HG03571 (cell line): Measurements from ENCODE around the gene P3H4.

ENCODE experiments used
- ATAC-seq: cut with Tn5 transposase; IDR thresholded peaks from one replicate; pipeline ENCODE4 v1.9.1; 2021; ENCODE audit not compliant: unreplicated experiment

P3H4 gene

GRCh38 chr17:41822216-41823140, 10.7 kb upstream of the P3H4 start:
- ATAC-seq = no peak

- ATAC-seq = no peak
Measured at GRCh38 chr17:41821776-41822175, 10.0 kb upstream of the P3H4 start.

GRCh38 chr17:41818024-41818423, 6.3 kb upstream of the P3H4 start:
- no peak for ATAC-seq

DNA sequence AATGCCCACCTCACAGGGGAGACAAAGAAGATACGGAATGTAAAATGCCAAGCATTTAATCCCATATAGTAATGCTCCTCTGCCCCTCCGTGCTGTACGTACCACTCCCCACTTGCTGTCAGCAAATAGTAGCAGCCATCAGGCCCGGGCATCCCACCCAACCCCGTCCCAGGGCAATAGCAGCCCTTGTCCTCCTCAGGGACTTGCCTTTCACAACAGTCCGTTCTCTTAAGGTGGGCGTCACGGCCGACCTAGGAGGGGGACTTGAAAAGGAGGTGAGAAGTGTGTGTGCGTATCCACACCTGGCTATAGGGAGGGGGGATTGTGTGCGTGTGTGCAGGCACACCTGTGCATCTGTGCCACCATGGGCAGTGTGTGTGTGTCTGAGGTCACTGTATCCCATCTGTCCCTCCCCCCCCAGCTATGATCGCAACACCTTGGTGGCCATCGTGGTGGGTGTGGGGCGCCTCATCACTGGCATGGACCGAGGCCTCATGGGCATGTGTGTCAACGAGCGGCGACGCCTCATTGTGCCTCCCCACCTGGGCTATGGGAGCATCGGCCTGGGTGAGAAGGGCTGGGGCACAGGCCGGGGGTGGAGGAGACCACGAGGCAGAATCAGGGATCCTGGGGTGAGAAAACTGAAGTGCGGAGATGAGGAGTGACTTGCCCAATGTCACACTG, 5.0 kb upstream of the P3H4 start:
- ATAC-seq = no peak

DNA sequence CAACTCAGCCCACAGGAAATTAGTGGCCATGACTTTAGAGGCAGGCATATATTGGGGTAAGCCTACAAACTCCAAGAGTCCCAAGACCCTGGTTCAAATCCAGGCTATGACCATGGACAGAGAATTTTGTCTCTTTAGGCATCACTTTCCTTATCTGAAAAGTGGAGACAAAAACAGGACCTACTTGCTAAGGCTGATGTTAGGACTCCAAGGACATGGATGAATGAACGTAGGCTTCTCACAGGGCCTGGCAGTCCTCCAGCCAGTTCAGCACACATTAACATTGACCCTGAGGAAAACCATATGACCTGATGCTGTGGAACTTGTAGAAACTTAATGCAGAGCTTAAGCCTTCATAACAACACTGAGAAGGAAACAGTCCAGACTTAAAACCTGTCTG, 2.4 kb upstream of the P3H4 start:
- no peak for ATAC-seq

GRCh38 chr17:41813699-41814124, 2.0 kb upstream of the P3H4 start:
- no peak for ATAC-seq

- no peak for ATAC-seq
Measured at GRCh38 chr17:41813152-41813680, 1.5 kb upstream of the P3H4 start.

- no peak for ATAC-seq
Measured at GRCh38 chr17:41812381-41813151, 817 bp upstream of the P3H4 start, which contains the start of gene FKBP10. FKBP10 (plus strand) TSS chr17:41813004; CDS start chr17:41813035, 31 bp downstream.

DNA sequence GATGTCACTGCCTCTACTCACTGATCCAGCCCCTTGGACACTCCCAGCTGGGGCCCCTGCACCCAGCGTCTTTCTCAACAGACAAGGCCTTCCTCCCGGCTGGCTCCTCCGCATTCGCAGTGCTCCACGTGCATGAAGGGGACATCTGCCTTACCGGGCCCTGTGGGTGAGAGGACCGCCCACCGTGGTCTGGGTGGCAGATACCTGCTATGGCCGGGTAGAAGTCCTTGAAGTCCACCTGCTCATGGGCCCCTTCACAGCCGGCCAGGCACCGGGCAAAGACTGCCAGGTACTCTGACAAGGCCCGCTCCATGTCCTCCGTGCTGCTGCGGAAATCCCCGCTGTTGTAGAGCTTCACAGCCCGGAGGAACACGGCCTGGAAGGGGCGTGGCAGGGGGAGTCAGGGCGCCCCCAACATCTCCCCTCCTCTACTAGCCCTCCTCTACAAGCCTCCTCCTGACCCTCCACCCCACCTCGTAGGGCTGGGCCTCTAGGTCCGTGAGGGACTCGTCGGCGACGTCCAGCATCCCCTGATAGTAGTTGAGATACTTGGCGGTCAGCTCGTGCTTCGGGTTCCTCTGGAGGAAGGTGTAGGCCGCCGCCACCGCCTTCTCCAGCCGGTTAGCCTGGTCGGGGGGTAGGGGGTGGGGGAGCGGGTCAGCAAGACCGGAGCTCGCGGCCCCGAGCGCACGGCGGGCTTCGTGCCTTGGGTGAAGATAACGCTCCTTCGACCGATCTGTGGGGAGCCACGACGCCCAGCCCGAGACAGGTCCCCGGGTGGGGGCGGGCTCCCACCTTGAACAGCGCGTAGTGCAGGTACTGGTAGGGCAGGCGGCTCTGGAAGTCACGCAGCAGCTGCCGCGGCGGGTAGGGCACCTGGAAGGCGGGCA, 845 bp downstream of the P3H4 start:
- no peak for ATAC-seq

GRCh38 chr17:41806685-41807445, 4.9 kb downstream of the P3H4 start:
- no peak for ATAC-seq

GRCh38 chr17:41803049-41804020, 8.4 kb downstream of the P3H4 start:
- no peak for ATAC-seq

GRCh38 chr17:41801374-41802271, 10.1 kb downstream of the P3H4 start:
- ATAC-seq = no peak

DNA sequence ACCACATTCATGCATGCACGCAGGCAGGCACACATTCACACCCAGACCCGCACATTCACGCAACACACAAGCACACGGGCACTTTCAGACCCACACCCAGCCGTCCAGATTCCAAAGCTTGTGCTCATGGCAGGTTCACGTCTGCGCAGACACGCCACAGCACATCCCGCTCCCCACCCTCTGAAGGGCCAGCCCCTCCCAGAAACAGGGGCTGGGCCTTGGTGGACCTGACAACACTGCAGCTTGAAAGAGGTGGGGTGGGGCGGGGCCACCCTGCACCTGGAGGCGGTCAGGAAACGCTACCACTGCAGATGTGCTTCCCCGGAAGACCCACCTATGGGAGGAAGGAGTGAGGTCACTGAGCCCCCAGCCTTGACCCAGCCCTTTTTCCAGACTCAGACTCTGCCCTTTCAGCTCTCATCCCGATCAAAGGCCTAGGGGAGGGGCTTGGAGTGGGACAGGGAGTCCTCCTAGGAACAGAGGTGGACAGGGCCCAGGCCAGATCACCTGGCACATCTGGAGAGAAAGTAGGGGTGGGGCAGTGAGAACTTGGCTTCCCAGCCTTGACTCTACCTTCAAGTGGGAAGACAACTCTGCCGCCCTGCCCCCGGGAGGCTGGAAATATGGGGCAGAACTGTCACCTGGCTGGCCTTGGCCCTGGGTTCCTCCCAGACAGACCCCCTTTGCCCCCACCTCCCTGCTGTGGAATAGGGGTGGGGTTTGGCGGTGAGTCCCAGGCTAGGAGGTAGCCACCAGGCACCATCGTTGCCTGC, 11.0 kb downstream of the P3H4 start:
- ATAC-seq = no peak

DNA sequence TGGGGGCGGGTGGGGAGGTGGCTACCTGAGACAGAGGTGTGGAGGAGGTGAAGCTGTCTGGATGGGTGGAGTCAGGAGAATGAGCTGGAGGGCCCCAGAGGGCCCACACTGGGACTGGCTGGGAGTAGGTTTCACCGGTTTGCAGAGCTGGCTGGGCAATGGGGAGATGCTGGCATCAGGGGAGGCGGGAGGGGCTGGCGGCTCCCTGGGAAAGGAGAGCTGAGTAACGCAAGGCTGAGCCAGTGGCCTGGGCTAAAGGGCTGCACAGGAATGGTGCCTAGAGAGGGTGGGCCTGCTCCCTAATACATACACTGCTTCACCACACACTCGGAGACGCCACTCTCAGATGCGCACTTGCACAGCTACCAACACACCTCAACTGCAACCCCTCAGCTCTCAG, 12.4 kb downstream of the P3H4 start:
- no peak for ATAC-seq

- no peak for ATAC-seq
Measured at GRCh38 chr17:41797377-41797776, 14.4 kb downstream of the P3H4 start.

DNA sequence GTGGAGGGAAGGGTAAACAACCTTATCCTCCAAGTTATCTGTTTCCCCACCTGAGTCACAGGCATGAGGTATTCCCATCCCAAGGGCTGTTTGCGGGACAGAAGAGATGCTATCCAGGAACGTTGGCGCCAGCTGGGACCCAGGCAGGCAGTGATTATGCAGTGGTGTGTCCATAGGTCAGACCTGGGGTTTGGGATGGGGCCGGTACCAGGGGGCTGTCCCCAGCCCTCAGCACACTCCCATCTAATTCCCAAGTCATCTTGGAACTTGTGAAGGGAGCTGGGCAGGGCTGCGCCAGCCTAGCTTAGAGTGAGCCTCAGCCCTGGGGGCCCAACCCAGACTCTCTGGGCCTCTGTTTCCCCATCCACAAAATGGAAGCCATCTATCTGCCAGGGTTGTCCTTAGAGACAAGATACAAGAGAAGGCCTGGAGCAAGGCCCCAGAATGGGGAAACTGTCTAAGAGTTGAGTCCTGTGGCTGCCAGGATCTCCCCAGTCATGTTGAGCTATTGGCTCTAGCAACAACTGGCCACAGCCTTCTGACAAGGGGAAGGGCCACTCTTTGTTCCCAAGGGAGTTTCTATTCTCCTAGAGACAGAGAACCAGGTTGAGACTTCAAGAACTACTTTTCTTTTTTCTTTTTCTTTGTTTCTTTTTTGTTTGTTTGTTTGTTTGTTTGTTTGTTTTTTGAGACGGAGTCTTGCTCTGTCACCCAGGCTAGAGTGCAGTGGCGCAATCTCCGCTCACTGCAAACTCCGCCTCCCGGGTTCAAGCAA, 15.4 kb downstream of the P3H4 start:
- no peak for ATAC-seq
